Measurements from ENCODE around the gene ZBP1. TPM values are rescaled to one million over a fixed set of nuclear protein-coding genes. Genes with fewer than 3 reads are reported as not detected.

Gene ZBP1
- total RNA-seq, 4 donors from 2014 or later, result 0.19 TPM; not detected in 3

DNA sequence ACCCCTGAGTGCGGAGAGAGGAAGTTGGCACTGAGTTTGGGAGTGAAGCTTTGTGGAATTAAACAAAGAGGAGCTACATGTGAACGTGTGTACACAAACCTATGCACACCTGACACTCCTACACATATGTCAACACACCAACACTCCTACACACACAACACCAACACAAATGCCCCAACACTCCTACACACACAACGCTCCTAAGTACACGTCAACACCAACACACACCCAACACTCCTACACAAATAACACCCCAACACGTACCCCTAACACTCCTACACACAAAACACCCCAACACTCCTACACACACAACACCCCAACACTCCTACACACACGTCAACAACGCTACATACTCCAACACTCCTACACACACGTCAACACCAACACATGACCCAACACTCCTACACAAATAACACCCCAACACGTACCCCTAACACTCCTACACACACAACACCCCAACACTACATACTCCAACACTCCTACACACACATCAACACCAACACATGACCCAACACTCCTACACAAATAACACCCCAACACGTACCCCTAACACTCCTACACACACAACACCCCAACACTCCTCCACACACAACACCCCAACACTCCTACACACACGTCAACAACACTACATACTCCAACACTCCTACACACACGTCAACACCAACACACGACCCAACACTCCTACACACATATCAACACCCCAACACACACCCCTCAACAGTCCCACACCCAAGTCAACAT lies 40.1 kb upstream of the ZBP1 start:
- H3K4me3 ChIP-seq (ENCODE audit: low read depth, poor library complexity, severe bottlenecking), result no peak overlapping the region
- DNase-seq (ENCODE audit: low spot score in 2 of 2), result peak in 1 of 2 donors; percentile 4
- TF ChIP-seq, protein P1, sequence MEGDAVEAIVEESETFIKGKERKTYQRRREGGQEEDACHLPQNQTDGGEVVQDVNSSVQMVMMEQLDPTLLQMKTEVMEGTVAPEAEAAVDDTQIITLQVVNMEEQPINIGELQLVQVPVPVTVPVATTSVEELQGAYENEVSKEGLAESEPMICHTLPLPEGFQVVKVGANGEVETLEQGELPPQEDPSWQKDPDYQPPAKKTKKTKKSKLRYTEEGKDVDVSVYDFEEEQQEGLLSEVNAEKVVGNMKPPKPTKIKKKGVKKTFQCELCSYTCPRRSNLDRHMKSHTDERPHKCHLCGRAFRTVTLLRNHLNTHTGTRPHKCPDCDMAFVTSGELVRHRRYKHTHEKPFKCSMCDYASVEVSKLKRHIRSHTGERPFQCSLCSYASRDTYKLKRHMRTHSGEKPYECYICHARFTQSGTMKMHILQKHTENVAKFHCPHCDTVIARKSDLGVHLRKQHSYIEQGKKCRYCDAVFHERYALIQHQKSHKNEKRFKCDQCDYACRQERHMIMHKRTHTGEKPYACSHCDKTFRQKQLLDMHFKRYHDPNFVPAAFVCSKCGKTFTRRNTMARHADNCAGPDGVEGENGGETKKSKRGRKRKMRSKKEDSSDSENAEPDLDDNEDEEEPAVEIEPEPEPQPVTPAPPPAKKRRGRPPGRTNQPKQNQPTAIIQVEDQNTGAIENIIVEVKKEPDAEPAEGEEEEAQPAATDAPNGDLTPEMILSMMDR (IDR thresholded peaks at IDR 0.05), result no peak
- no peak for TF ChIP-seq POLR2A (IDR thresholded peaks at IDR 0.05)
- intact Hi-C loops (cut with DNase I; ENCODE audit: low total_unique reads), result no loop called here
- 86 to 90% methylated on average over 13 of the region's 13 CpGs for WGBS, 2 donors

GRCh38 chr20:57659517-57660180 lies 39.4 kb upstream of the ZBP1 start:
- DNase-seq (ENCODE audit: low spot score in 2 of 2), result peak; percentile 13 to 82
- H3K4me3 ChIP-seq (ENCODE audit: low read depth, poor library complexity, severe bottlenecking), result no peak overlapping the region
- TF ChIP-seq, protein P1 (IDR thresholded peaks at IDR 0.05), result no peak
- TF ChIP-seq POLR2A (IDR thresholded peaks at IDR 0.05), result no peak
- intact Hi-C loops (cut with DNase I; ENCODE audit: low total_unique reads), result loop anchor here (10.0 kb wide), 1 partner anchor 445 kb away; no protein-coding TSS in a partner anchor
- WGBS, 2 donors, result 92 to 95% methylated on average over 20 to 24 of the region's 24 CpGs

GRCh38 chr20:57658833-57659516 lies 38.7 kb upstream of the ZBP1 start:
- no peak overlapping the region for H3K4me3 ChIP-seq (ENCODE audit: low read depth, poor library complexity, severe bottlenecking)
- WGBS, 2 donors, result 84 to 91% methylated on average over 23 to 25 of the region's 25 CpGs
- TF ChIP-seq, protein P1 (IDR thresholded peaks at IDR 0.05), result no peak
- TF ChIP-seq POLR2A (IDR thresholded peaks at IDR 0.05), result no peak
- DNase-seq (ENCODE audit: low spot score in 2 of 2), result peak; percentile 12 to 86
- intact Hi-C loops (cut with DNase I; ENCODE audit: low total_unique reads), result loop anchor here (10.0 kb wide), 1 partner anchor 446 kb away; no protein-coding TSS in a partner anchor

GRCh38 chr20:57658447-57658832 lies 38.2 kb upstream of the ZBP1 start:
- WGBS, 2 donors, result 71 to 82% methylated on average over 5 to 8 of the region's 8 CpGs
- TF ChIP-seq POLR2A (IDR thresholded peaks at IDR 0.05), result no peak
- TF ChIP-seq, protein P1 (IDR thresholded peaks at IDR 0.05), result no peak
- no peak overlapping the region for H3K4me3 ChIP-seq (ENCODE audit: low read depth, poor library complexity, severe bottlenecking)
- peak in 1 of 2 donors; percentile 5 for DNase-seq (ENCODE audit: low spot score in 2 of 2)
- intact Hi-C loops (cut with DNase I; ENCODE audit: low total_unique reads), result loop anchor here (10.0 kb wide), 1 partner anchor 446 kb away; no protein-coding TSS in a partner anchor

DNA sequence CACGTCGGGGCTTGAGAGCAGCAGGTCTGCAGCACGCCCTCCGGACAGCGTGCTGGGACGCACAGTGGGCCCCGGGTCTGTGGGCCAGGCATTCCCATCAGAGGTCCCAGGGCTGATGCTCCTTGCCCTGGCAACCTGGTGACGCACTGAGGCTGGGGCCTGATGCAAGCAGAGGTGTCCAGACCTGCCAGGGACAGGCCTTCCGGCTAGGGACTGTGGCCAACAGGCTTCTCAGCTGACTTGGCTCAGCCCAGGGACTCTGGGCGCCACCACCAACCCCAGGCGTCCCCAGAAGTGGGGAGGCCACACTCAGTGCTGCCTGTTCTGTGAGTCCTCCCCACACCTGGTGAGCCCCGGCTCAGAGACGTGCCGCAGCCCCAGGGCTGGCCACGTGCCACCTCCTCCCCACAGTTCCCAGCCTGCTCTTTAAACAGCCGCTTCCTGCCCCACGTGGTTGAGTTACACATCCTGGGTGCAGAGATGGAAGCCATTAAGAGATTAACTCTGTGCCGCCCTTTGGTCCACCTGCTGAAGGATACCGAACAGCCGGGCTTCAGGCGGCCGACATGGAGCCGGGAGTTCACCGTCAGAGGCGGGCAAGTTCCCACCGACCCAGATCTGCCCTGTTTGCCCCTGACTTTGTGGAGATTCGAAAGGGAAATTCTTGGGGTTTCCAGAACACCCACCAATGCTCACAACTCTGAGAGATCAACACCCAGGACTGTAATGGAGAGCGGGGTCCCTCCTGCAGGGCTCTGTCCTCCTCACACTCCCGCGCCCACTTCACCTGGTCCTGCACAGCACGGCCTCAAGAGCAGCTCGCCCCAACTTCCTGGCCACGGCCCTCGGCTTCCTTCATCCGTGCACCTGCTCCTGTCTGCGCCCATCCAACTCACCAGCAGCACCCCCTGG lies 37.6 kb upstream of the ZBP1 start:
- WGBS, 2 donors, result 63 to 76% methylated on average over 24 to 35 of the region's 36 CpGs
- peak; percentile 65 to 87 for DNase-seq (ENCODE audit: low spot score in 2 of 2)
- no peak overlapping the region for H3K4me3 ChIP-seq (ENCODE audit: low read depth, poor library complexity, severe bottlenecking)
- TF ChIP-seq, protein P1 (IDR thresholded peaks at IDR 0.05), result no peak
- no peak for TF ChIP-seq POLR2A (IDR thresholded peaks at IDR 0.05)
- intact Hi-C loops (cut with DNase I; ENCODE audit: low total_unique reads), result loop anchor here (10.0 kb wide), 1 partner anchor 447 kb away; no protein-coding TSS in a partner anchor
